Neural cell (in vitro differentiated cells): ENCODE data around the gene KREMEN1.

ENCODE experiments used
- CTCF ChIP-seq: fragments of 450-650 bp; IDR thresholded peaks from 2 replicates; pipeline ENCODE4 v1.5.1; 2014; ENCODE audit warnings: antibody characterized with exemption, mild to moderate bottlenecking, moderate library complexity; ENCODE audit not compliant: poor library complexity, severe bottlenecking
- EP300 ChIP-seq: fragments of 450-650 bp; conservative IDR thresholded peaks from 2 replicates; pipeline ENCODE4 v1.6.1; 2014; ENCODE audit warnings: antibody characterized with exemption, mild to moderate bottlenecking, moderate library complexity; ENCODE audit not compliant: poor library complexity, severe bottlenecking
- EZH2 ChIP-seq: fragments of 200-600, 300-800 bp; shearing (Covaris generic), sonication (generic); IDR thresholded peaks from 2 replicates; pipeline ENCODE4 v1.6.1; 2014; ENCODE audit warnings: antibody characterized with exemption, low read length, borderline replicate concordance, mild to moderate bottlenecking; ENCODE audit not compliant: insufficient read depth, poor library complexity, severe bottlenecking
- MXI1 ChIP-seq: fragments of 450-650 bp; conservative IDR thresholded peaks from 2 replicates; pipeline ENCODE4 v1.6.1; 2014; ENCODE audit warnings: antibody characterized with exemption, mild to moderate bottlenecking; ENCODE audit not compliant: poor library complexity, severe bottlenecking
- POLR2AphosphoS5 ChIP-seq: IDR thresholded peaks from 2 replicates; pipeline ENCODE4 v1.6.1; 2012
- RAD21 ChIP-seq: fragments of 450-650 bp; conservative IDR thresholded peaks from 2 replicates; pipeline ENCODE4 v1.6.1; 2014; ENCODE audit warnings: antibody characterized with exemption, mild to moderate bottlenecking, moderate library complexity
- REST ChIP-seq: IDR thresholded peaks from 2 replicates; pipeline ENCODE4 v1.6.1; 2012; ENCODE audit warnings: borderline replicate concordance

GRCh38 chr22:29108137-29108536 is 35.3 kb downstream of the KREMEN1 start:
- TF ChIP-seq CTCF: no peak
- no peak for TF ChIP-seq REST
- TF ChIP-seq POLR2AphosphoS5: no peak
- no peak for TF ChIP-seq EP300
- no peak for TF ChIP-seq RAD21
- no peak for TF ChIP-seq MXI1
- no peak for TF ChIP-seq EZH2
